KMS-11 (cell line): ENCODE results near the gene CACNA2D1.

Experiments
- H2AFZ ChIP-seq: fragments of 200-600 bp; sonication (generic); 2 replicates; pipeline ENCODE4 v1.6.1; 2016; ENCODE audit warnings: antibody characterized with exemption, mixed run types, low read depth
- H3K27ac ChIP-seq: fragments of 200-600 bp; sonication (generic); 2 replicates; pipeline ENCODE4 v1.6.1; 2016; ENCODE audit warnings: mild to moderate bottlenecking, mixed run types
- H3K27me3 ChIP-seq: fragments of 200-600 bp; sonication (generic); 2 replicates; pipeline ENCODE4 v1.6.1; 2017; ENCODE audit warnings: mild to moderate bottlenecking, low read depth, mixed run types, moderate library complexity; ENCODE audit not compliant: insufficient read depth
- H3K36me3 ChIP-seq: fragments of 200-600 bp; sonication (generic); 2 replicates; pipeline ENCODE4 v1.6.1; 2017; ENCODE audit warnings: mild to moderate bottlenecking, mixed run types; ENCODE audit not compliant: insufficient read depth
- H3K4me1 ChIP-seq: fragments of 200-600 bp; sonication (generic); 2 replicates; pipeline ENCODE4 v1.6.1; 2016; ENCODE audit warnings: mild to moderate bottlenecking, low read depth, mixed run types; ENCODE audit not compliant: poor library complexity, severe bottlenecking
- H3K4me2 ChIP-seq: fragments of 200-600 bp; sonication (generic); 2 replicates; pipeline ENCODE4 v1.7.0; 2016; ENCODE audit warnings: mild to moderate bottlenecking, mixed run types
- H3K4me3 ChIP-seq: fragments of 200-600 bp; sonication (generic); IDR thresholded peaks from 2 replicates; pipeline ENCODE4 v1.6.1; 2017; ENCODE audit warnings: low read depth, low read length, mixed read lengths; ENCODE audit not compliant: insufficient read depth
- H3K79me2 ChIP-seq: fragments of 200-600 bp; sonication (generic); 2 replicates; pipeline ENCODE4 v1.6.1; 2016; ENCODE audit warnings: low read depth, mixed run types; ENCODE audit not compliant: insufficient read depth
- H3K9ac ChIP-seq: fragments of 200-600 bp; sonication (generic); 2 replicates; pipeline ENCODE4 v1.6.1; 2016; ENCODE audit warnings: mild to moderate bottlenecking, mixed run types
- H4K20me1 ChIP-seq: fragments of 200-600 bp; sonication (generic); 2 replicates; pipeline ENCODE4 v1.6.1; 2016; ENCODE audit warnings: mild to moderate bottlenecking, mixed run types; ENCODE audit not compliant: insufficient read depth
- CTCF ChIP-seq: fragments of 200-600 bp; sonication (generic); conservative IDR thresholded peaks from 2 replicates; pipeline ENCODE4 v1.6.1; 2017; ENCODE audit warnings: low read depth, mild to moderate bottlenecking, antibody characterized with exemption, low read length, moderate library complexity, mixed read lengths

The CACNA2D1 gene

GRCh38 chr7:82384779-82385178 is 58.8 kb downstream of the CACNA2D1 start:
- no peak overlapping the region for H3K9ac ChIP-seq
- H3K4me1 ChIP-seq: peaks cover 32% of the 10 kb centered on the region
- no peaks in the 10 kb centered on the region for H3K27me3 ChIP-seq
- H3K36me3 ChIP-seq: no peaks in the 10 kb centered on the region
- no peak for TF ChIP-seq CTCF
- H3K4me2 ChIP-seq: no peak overlapping the region
- H3K27ac ChIP-seq: peak overlapping the region; percentile 32; the same call in 1 of the 2 replicates
- no peak overlapping the region for H3K4me3 ChIP-seq
- no peaks in the 10 kb centered on the region for H4K20me1 ChIP-seq
- H3K79me2 ChIP-seq: no peaks in the 10 kb centered on the region
- no peak overlapping the region for H2AFZ ChIP-seq

GRCh38 chr7:82384051-82384464 is 59.5 kb downstream of the CACNA2D1 start:
- no peaks in the 10 kb centered on the region for H4K20me1 ChIP-seq
- H3K27ac ChIP-seq: peak overlapping the region; percentile 32; the same call in 1 of the 2 replicates
- H3K27me3 ChIP-seq: no peaks in the 10 kb centered on the region
- H3K9ac ChIP-seq: no peak overlapping the region
- H3K4me3 ChIP-seq: no peak overlapping the region
- no peak overlapping the region for H2AFZ ChIP-seq
- peaks cover 32% of the 10 kb centered on the region for H3K4me1 ChIP-seq
- H3K79me2 ChIP-seq: no peaks in the 10 kb centered on the region
- H3K36me3 ChIP-seq: no peaks in the 10 kb centered on the region
- H3K4me2 ChIP-seq: peak overlapping the region; percentile 13; the same call in 1 of the 2 replicates
- no peak for TF ChIP-seq CTCF

DNA sequence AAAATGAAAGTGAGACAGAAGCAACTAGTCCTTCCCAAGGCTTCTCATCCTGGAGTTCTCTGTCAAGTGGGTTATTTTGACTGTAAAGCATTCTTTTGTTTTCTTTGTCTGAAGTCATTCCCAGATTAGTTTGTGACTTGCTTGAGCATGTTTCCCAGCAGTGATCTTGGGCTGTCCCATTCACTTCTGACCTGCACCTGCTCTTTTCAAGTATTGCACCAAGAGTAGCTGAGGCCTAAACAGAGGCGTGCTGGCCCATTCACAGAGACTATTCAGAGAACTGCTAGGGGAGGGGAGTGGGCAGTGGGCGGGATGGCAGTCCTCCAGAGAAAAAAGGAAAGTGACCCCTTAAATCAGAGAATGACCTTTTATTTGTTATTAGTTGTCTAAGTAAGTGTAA is 61.3 kb downstream of the CACNA2D1 start:
- Histone ChIP-seq H3K36me3 (no peaks in the 10 kb centered on the region), H4K20me1 (no peaks in the 10 kb centered on the region), H3K4me3 (no peak overlapping the region), H3K4me2 (no peak overlapping the region), H3K27me3 (no peaks in the 10 kb centered on the region), H2AFZ (no peak overlapping the region), H3K4me1 (peaks cover 20% of the 10 kb centered on the region), H3K9ac (no peak overlapping the region), H3K27ac (no peak overlapping the region), H3K79me2 (no peaks in the 10 kb centered on the region)
- no peak for TF ChIP-seq CTCF

GRCh38 chr7:82376739-82377138 is 66.8 kb downstream of the CACNA2D1 start:
- no peaks in the 10 kb centered on the region for H3K4me1 ChIP-seq
- TF ChIP-seq CTCF: no peak
- no peaks in the 10 kb centered on the region for H4K20me1 ChIP-seq
- no peak overlapping the region for H2AFZ ChIP-seq
- H3K36me3 ChIP-seq: no peaks in the 10 kb centered on the region
- H3K9ac ChIP-seq: no peak overlapping the region
- H3K27me3 ChIP-seq: no peaks in the 10 kb centered on the region
- no peak overlapping the region for H3K4me3 ChIP-seq
- H3K4me2 ChIP-seq: no peak overlapping the region
- H3K79me2 ChIP-seq: no peaks in the 10 kb centered on the region
- no peak overlapping the region for H3K27ac ChIP-seq

DNA sequence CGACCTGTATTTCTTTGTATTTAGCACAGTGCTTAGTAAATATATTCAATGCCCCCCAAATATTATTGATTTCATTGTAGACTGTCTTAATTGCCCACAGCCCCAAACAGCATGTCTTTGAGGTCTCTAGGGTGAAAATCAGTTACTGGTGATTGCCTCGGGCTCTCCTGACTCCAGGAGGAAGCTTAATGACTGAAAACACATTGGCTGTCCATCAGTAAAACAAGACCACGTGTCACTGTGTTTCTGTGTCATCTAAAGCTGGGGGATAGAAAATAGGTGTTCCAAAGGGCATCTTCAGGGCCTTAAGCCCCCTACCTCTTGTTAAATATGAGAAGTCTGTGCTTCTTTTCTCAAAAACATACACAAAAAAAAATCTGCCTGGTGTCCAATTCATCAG is 67.9 kb downstream of the CACNA2D1 start:
- no peaks in the 10 kb centered on the region for H3K4me1 ChIP-seq
- no peak overlapping the region for H3K4me3 ChIP-seq
- H3K36me3 ChIP-seq: no peaks in the 10 kb centered on the region
- no peaks in the 10 kb centered on the region for H3K27me3 ChIP-seq
- H4K20me1 ChIP-seq: no peaks in the 10 kb centered on the region
- H2AFZ ChIP-seq: no peak overlapping the region
- no peak overlapping the region for H3K9ac ChIP-seq
- H3K27ac ChIP-seq: no peak overlapping the region
- no peaks in the 10 kb centered on the region for H3K79me2 ChIP-seq
- no peak for TF ChIP-seq CTCF
- H3K4me2 ChIP-seq: no peak overlapping the region
